ENCODE results near the gene RGSL1.

DNA sequence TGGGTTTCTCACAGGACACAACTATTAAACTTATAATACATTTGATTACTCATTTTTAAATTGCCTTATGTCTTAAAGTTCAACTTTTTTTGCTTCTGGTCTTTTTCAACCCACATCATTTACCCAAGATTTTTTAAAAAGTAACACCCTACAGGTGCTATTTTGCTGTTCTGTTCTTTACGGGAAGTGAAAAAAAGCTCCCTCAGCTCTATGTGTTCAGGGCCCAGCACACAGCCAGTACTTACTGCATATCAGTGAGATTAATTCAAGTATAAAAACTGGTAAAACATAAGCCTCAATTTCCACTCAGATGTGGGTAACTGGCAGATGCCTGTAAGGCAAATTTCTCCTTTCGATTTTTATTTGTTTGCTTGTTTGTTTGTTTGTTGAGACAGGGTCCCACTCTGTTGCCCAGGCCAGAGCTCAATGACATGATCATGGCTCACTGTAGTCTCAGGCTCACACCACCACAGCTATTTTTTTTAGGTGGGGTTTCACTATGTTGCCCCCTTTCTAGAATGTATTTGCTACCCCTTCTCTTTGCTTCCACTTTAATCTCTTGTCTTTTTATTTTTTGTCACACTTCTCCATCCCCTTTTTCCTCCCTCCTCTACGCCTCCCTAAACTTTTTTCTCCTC, 118.8 kb downstream of the RGSL1 start:
- TF ChIP-seq, protein P1, sequence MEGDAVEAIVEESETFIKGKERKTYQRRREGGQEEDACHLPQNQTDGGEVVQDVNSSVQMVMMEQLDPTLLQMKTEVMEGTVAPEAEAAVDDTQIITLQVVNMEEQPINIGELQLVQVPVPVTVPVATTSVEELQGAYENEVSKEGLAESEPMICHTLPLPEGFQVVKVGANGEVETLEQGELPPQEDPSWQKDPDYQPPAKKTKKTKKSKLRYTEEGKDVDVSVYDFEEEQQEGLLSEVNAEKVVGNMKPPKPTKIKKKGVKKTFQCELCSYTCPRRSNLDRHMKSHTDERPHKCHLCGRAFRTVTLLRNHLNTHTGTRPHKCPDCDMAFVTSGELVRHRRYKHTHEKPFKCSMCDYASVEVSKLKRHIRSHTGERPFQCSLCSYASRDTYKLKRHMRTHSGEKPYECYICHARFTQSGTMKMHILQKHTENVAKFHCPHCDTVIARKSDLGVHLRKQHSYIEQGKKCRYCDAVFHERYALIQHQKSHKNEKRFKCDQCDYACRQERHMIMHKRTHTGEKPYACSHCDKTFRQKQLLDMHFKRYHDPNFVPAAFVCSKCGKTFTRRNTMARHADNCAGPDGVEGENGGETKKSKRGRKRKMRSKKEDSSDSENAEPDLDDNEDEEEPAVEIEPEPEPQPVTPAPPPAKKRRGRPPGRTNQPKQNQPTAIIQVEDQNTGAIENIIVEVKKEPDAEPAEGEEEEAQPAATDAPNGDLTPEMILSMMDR (IDR thresholded peaks at IDR 0.05): no peak
- TF ChIP-seq POLR2A (IDR thresholded peaks at IDR 0.05) (no peak), EP300 (IDR thresholded peaks at IDR 0.05) (no peak)
